Astrocyte (in vitro differentiated cells and primary cell): Measurements from ENCODE around the gene UQCRC2. TPM values are rescaled to one million over a fixed set of nuclear protein-coding genes. Genes with fewer than 3 reads are reported as not detected.

ENCODE experiments used
- DNase-seq: peaks from one replicate; pipeline ENCODE4 v3.0.0-alpha.2; 2010; ENCODE audit warnings: low read depth
- FAIRE-seq: peaks from 2 replicates; lab custom pipeline; 2011; peaks lifted over from hg19 to GRCh38; lab: Jason Lieb, UNC
- H2AFZ ChIP-seq: 2 replicates; pipeline ENCODE4 v1.6.0; 2012; ENCODE audit warnings: low read depth, low read length, inconsistent platforms
- H3K27ac ChIP-seq: 2 replicates; pipeline ENCODE4 v1.5.1; 2011; ENCODE audit warnings: low read depth, low read length, inconsistent platforms
- H3K27me3 ChIP-seq: 2 replicates; pipeline ENCODE4 v1.6.0; 2011; ENCODE audit warnings: low read length, inconsistent platforms; ENCODE audit not compliant: insufficient read depth
- H3K36me3 ChIP-seq: 2 replicates; pipeline ENCODE4 v1.5.1; 2011; ENCODE audit warnings: low read length, inconsistent platforms; ENCODE audit not compliant: insufficient read depth
- H3K4me1 ChIP-seq: 2 replicates; pipeline ENCODE4 v1.5.1; 2011; ENCODE audit warnings: low read length, inconsistent platforms; ENCODE audit not compliant: insufficient read depth
- H3K4me2 ChIP-seq: 2 replicates; pipeline ENCODE4 v1.6.0; 2012; ENCODE audit warnings: low read length, inconsistent platforms
- H3K4me3 ChIP-seq: 2 replicates; pipeline ENCODE4 v1.5.1; 2011; ENCODE audit warnings: low read depth, mild to moderate bottlenecking, low read length, inconsistent platforms; ENCODE audit not compliant: insufficient read depth
- H3K79me2 ChIP-seq: 2 replicates; pipeline ENCODE4 v1.6.0; 2012; ENCODE audit warnings: mild to moderate bottlenecking, low read length, inconsistent platforms; ENCODE audit not compliant: insufficient read depth
- H3K9ac ChIP-seq: 2 replicates; pipeline ENCODE4 v1.6.0; 2012; ENCODE audit warnings: mild to moderate bottlenecking, low read length, inconsistent platforms
- H3K9me3 ChIP-seq: 2 replicates; pipeline ENCODE4 v1.5.1; 2012; ENCODE audit warnings: low read depth, mild to moderate bottlenecking, low read length, inconsistent platforms; ENCODE audit not compliant: insufficient read depth
- H4K20me1 ChIP-seq: 2 replicates; pipeline ENCODE4 v1.6.0; 2012; ENCODE audit warnings: low read length, inconsistent platforms; ENCODE audit not compliant: insufficient read depth
- H3K27ac Mint-ChIP-seq: one replicate; pipeline ENCODE4 v1.8.0; 2021; ENCODE audit warnings: mild to moderate bottlenecking, mixed read lengths; ENCODE audit not compliant: unreplicated experiment
- H3K27me3 Mint-ChIP-seq: one replicate; pipeline ENCODE4 v1.8.0; 2021; ENCODE audit warnings: low read depth, mixed read lengths; ENCODE audit not compliant: unreplicated experiment
- H3K36me3 Mint-ChIP-seq: one replicate; pipeline ENCODE4 v1.8.0; 2021; ENCODE audit warnings: low read depth, mixed read lengths; ENCODE audit not compliant: unreplicated experiment
- H3K4me1 Mint-ChIP-seq: one replicate; pipeline ENCODE4 v1.8.0; 2021; ENCODE audit warnings: low read depth, mixed read lengths; ENCODE audit not compliant: unreplicated experiment
- H3K4me3 Mint-ChIP-seq: one replicate; pipeline ENCODE4 v1.8.0; 2021; ENCODE audit warnings: mild to moderate bottlenecking, moderate library complexity, mixed read lengths; ENCODE audit not compliant: unreplicated experiment
- H3K9me3 Mint-ChIP-seq: one replicate; pipeline ENCODE4 v1.8.0; 2021; ENCODE audit warnings: mild to moderate bottlenecking, mixed read lengths; ENCODE audit not compliant: unreplicated experiment
- CTCF ChIP-seq: IDR thresholded peaks from 2 replicates; pipeline ENCODE4 v1.5.1; 2011; ENCODE audit warnings: low read depth, mild to moderate bottlenecking, inconsistent platforms, low read length, moderate library complexity; ENCODE audit not compliant: insufficient read depth
- EZH2 ChIP-seq: IDR thresholded peaks from 2 replicates; pipeline ENCODE4 v1.6.1; 2012; ENCODE audit warnings: mild to moderate bottlenecking, low read length, inconsistent platforms; ENCODE audit not compliant: insufficient read depth
- total RNA-seq: library from RNA; stranded (reverse); gene quantifications from 2 replicates; pipeline ENCODE4 v1.2.1, GENCODE V29; 2021

Gene UQCRC2
- total RNA-seq, 1 donor from 2014 or later: 169 TPM

- no peak overlapping the region for H3K4me3 Mint-ChIP-seq
- peaks cover 5% of the 10 kb centered on the region for H3K4me1 Mint-ChIP-seq
- no peaks in the 10 kb centered on the region for H3K27me3 ChIP-seq
- FAIRE-seq (no peak), DNase-seq (no peak)
- no peaks in the 10 kb centered on the region for H3K27me3 Mint-ChIP-seq
- H3K36me3 Mint-ChIP-seq: peaks cover 4% of the 10 kb centered on the region
- H3K9ac ChIP-seq: no peak overlapping the region
- no peaks in the 10 kb centered on the region for H3K4me1 ChIP-seq
- no peak overlapping the region for H2AFZ ChIP-seq
- H3K36me3 ChIP-seq: peaks cover 3% of the 10 kb centered on the region
- H3K27ac Mint-ChIP-seq: no peak overlapping the region
- TF ChIP-seq EZH2: no peak
- TF ChIP-seq CTCF: no peak
- H3K4me3 ChIP-seq: no peak overlapping the region
- no peaks in the 10 kb centered on the region for H3K79me2 ChIP-seq
- H3K9me3 Mint-ChIP-seq: no peaks in the 10 kb centered on the region
- H4K20me1 ChIP-seq: peaks cover 4% of the 10 kb centered on the region
- no peaks in the 10 kb centered on the region for H3K9me3 ChIP-seq
- H3K27ac ChIP-seq: no peak overlapping the region
- no peak overlapping the region for H3K4me2 ChIP-seq
Measured at GRCh38 chr16:21990381-21990944, 37.3 kb downstream of the UQCRC2 start.

GRCh38 chr16:21991621-21992020 lies 38.5 kb downstream of the UQCRC2 start:
- Histone ChIP-seq H2AFZ (no peak overlapping the region), H3K4me3 (no peak overlapping the region), H4K20me1 (no peaks in the 10 kb centered on the region), H3K27me3 (no peaks in the 10 kb centered on the region), H3K36me3 (no peaks in the 10 kb centered on the region), H3K9me3 (no peaks in the 10 kb centered on the region), H3K4me2 (no peak overlapping the region), H3K79me2 (no peaks in the 10 kb centered on the region), H3K9ac (no peak overlapping the region), H3K27ac (no peak overlapping the region), H3K4me1 (no peaks in the 10 kb centered on the region)
- DNase-seq: no peak
- H3K4me1 Mint-ChIP-seq: peaks cover 5% of the 10 kb centered on the region
- no peak overlapping the region for H3K27ac Mint-ChIP-seq
- peaks cover 3% of the 10 kb centered on the region for H3K36me3 Mint-ChIP-seq
- FAIRE-seq: no peak
- no peaks in the 10 kb centered on the region for H3K9me3 Mint-ChIP-seq
- TF ChIP-seq CTCF: no peak
- TF ChIP-seq EZH2: no peak
- peaks cover under 1% of the 10 kb centered on the region for H3K27me3 Mint-ChIP-seq
- no peak overlapping the region for H3K4me3 Mint-ChIP-seq

GRCh38 chr16:21994856-21995465 lies 41.8 kb downstream of the UQCRC2 start:
- Mint-ChIP-seq H3K9me3 (no peaks in the 10 kb centered on the region), H3K27me3 (peaks cover 1% of the 10 kb centered on the region), H3K27ac (no peak overlapping the region), H3K4me3 (no peak overlapping the region), H3K4me1 (peaks cover 3% of the 10 kb centered on the region), H3K36me3 (no peaks in the 10 kb centered on the region)
- no peak overlapping the region for H3K4me2 ChIP-seq
- no peak for TF ChIP-seq CTCF
- H3K36me3 ChIP-seq: no peaks in the 10 kb centered on the region
- H3K4me1 ChIP-seq: no peaks in the 10 kb centered on the region
- no peak overlapping the region for H3K27ac ChIP-seq
- no peak overlapping the region for H2AFZ ChIP-seq
- H3K4me3 ChIP-seq: no peak overlapping the region
- H3K9ac ChIP-seq: no peak overlapping the region
- FAIRE-seq (no peak), DNase-seq (no peak)
- no peaks in the 10 kb centered on the region for H3K27me3 ChIP-seq
- no peaks in the 10 kb centered on the region for H3K9me3 ChIP-seq
- H3K79me2 ChIP-seq: no peaks in the 10 kb centered on the region
- H4K20me1 ChIP-seq: no peaks in the 10 kb centered on the region
